SK-N-SH treated with all-trans-retinoic acid at 6 μM for 48 hours (cell line): ENCODE measurements around the gene PLCB1.

Experiments used
- ATAC-seq: fragments of 200-7000 bp; cut with Tn5 transposase; 3 replicates; pipeline ENCODE4 v1.9.1; 2020; ENCODE audit warnings: mild to moderate bottlenecking, moderate library complexity
- ARNTL ChIP-seq: fragments of 450-650 bp; formaldehyde crosslinking; IDR thresholded peaks from 2 replicates; pipeline ENCODE4 v1.5.0; 2020; ENCODE audit warnings: low read depth, mild to moderate bottlenecking, moderate library complexity, borderline replicate concordance
- BACH2 ChIP-seq: fragments of 250-450 bp; sonication (Bioruptor Pico); IDR thresholded peaks from 2 replicates; pipeline ENCODE4 v1.9.0; 2021; ENCODE audit warnings: mild to moderate bottlenecking, borderline replicate concordance
- CSDC2 ChIP-seq: fragments of 250-450 bp; sonication (Bioruptor Pico); IDR thresholded peaks from 2 replicates; pipeline ENCODE4 v1.5.0; 2020; ENCODE audit warnings: mild to moderate bottlenecking, moderate library complexity
- ESRRG ChIP-seq: fragments of 250-450 bp; sonication (Bioruptor Pico); IDR thresholded peaks from 2 replicates; pipeline ENCODE4 v1.6.1; 2021; ENCODE audit warnings: mild to moderate bottlenecking
- GLIS3 ChIP-seq: fragments of 250-450 bp; sonication (Bioruptor Pico); IDR thresholded peaks from 2 replicates; pipeline ENCODE4 v1.5.0; 2020; ENCODE audit warnings: mild to moderate bottlenecking, moderate library complexity
- ISL1 ChIP-seq: fragments of 250-450 bp; sonication (Bioruptor Pico); IDR thresholded peaks from 2 replicates; pipeline ENCODE4 v2.1.2; 2022; ENCODE audit warnings: mild to moderate bottlenecking, moderate library complexity
- OSR1 ChIP-seq: fragments of 250-450 bp; sonication (Bioruptor Pico); IDR thresholded peaks from 2 replicates; pipeline ENCODE4 v1.8.0; 2022; ENCODE audit warnings: moderate library complexity, mild to moderate bottlenecking, inconsistent platforms
- PPARA ChIP-seq: fragments of 250-450 bp; sonication (Bioruptor Pico); IDR thresholded peaks from 2 replicates; pipeline ENCODE4 v1.5.0; 2020; ENCODE audit warnings: mild to moderate bottlenecking, borderline replicate concordance
- RARB ChIP-seq: fragments of 250-450 bp; sonication (Bioruptor Pico); IDR thresholded peaks from 2 replicates; pipeline ENCODE4 v1.8.0; 2021; ENCODE audit warnings: mild to moderate bottlenecking, moderate library complexity
- SNAI2 ChIP-seq: fragments of 250-450 bp; sonication (Bioruptor Pico); IDR thresholded peaks from 2 replicates; pipeline ENCODE4 v1.5.0; 2020; ENCODE audit warnings: mild to moderate bottlenecking, moderate library complexity
- TCF4 ChIP-seq: fragments of 250-450 bp; sonication (Bioruptor Pico); IDR thresholded peaks from 2 replicates; pipeline ENCODE4 v1.8.0; 2021; ENCODE audit warnings: mild to moderate bottlenecking, moderate library complexity, borderline replicate concordance
- TOX ChIP-seq: fragments of 250-450 bp; sonication (Bioruptor Pico); IDR thresholded peaks from 2 replicates; pipeline ENCODE4 v1.8.0; 2021; ENCODE audit warnings: mild to moderate bottlenecking, moderate library complexity, borderline replicate concordance
- ZC3H10 ChIP-seq: fragments of 250-450 bp; sonication (Bioruptor Pico); IDR thresholded peaks from 2 replicates; pipeline ENCODE4 v1.5.1; 2021; ENCODE audit warnings: mild to moderate bottlenecking, moderate library complexity
- ZFP3 ChIP-seq: fragments of 250-450 bp; sonication (Bioruptor Pico); IDR thresholded peaks from 2 replicates; pipeline ENCODE4 v1.5.0; 2020; ENCODE audit warnings: mild to moderate bottlenecking, moderate library complexity
- ZFP30 ChIP-seq: fragments of 450-650 bp; formaldehyde crosslinking; IDR thresholded peaks from 2 replicates; pipeline ENCODE4 v1.5.0; 2022; ENCODE audit warnings: mild to moderate bottlenecking, moderate library complexity
- ZNF565 ChIP-seq: fragments of 450-650 bp; formaldehyde crosslinking; conservative IDR thresholded peaks from 2 replicates; pipeline ENCODE4 v1.5.0; 2020; ENCODE audit warnings: low read depth, mild to moderate bottlenecking, moderate library complexity
- ZNF70 ChIP-seq: fragments of 450-650 bp; formaldehyde crosslinking; IDR thresholded peaks from 2 replicates; pipeline ENCODE4 v1.5.0; 2020; ENCODE audit warnings: mild to moderate bottlenecking, moderate library complexity
- ZNF8 ChIP-seq: fragments of 450-650 bp; formaldehyde crosslinking; IDR thresholded peaks from 2 replicates; pipeline ENCODE4 v1.5.0; 2020; ENCODE audit warnings: mild to moderate bottlenecking, moderate library complexity
- TF ChIP-seq, protein P1 (sequence below): fragments of 250-450 bp; sonication (Bioruptor Pico); IDR thresholded peaks from 2 replicates; pipeline ENCODE4 v1.5.1; 2021; ENCODE audit warnings: mild to moderate bottlenecking, moderate library complexity
- TF ChIP-seq, protein P2 (sequence below): fragments of 250-450 bp; sonication (Bioruptor Pico); IDR thresholded peaks from 2 replicates; pipeline ENCODE4 v1.5.0; 2020; ENCODE audit warnings: mild to moderate bottlenecking, moderate library complexity
- TF ChIP-seq, protein P3 (sequence below): fragments of 250-450 bp; sonication (Bioruptor Pico); IDR thresholded peaks from 2 replicates; pipeline ENCODE4 v1.8.0; 2020; ENCODE audit warnings: mild to moderate bottlenecking, moderate library complexity, borderline replicate concordance

The PLCB1 gene

GRCh38 chr20:8133310-8133768, 1.3 kb downstream of the PLCB1 start:
- TF ChIP-seq ZFP3, result no peak
- TF ChIP-seq TOX (CRISPR knock-in tag), result no peak
- no peak for ATAC-seq

GRCh38 chr20:8133851-8134451, 1.9 kb downstream of the PLCB1 start:
- no peak for ATAC-seq
- TF ChIP-seq, protein P1, sequence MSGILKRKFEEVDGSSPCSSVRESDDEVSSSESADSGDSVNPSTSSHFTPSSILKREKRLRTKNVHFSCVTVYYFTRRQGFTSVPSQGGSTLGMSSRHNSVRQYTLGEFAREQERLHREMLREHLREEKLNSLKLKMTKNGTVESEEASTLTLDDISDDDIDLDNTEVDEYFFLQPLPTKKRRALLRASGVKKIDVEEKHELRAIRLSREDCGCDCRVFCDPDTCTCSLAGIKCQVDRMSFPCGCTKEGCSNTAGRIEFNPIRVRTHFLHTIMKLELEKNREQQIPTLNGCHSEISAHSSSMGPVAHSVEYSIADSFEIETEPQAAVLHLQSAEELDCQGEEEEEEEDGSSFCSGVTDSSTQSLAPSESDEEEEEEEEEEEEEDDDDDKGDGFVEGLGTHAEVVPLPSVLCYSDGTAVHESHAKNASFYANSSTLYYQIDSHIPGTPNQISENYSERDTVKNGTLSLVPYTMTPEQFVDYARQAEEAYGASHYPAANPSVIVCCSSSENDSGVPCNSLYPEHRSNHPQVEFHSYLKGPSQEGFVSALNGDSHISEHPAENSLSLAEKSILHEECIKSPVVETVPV (CRISPR knock-in tag), result no peak
- TF ChIP-seq PPARA (CRISPR knock-in tag), result no peak
- no peak for TF ChIP-seq ZFP3
- no peak for TF ChIP-seq ZNF70 (CRISPR knock-in tag)
- TF ChIP-seq GLIS3 (CRISPR knock-in tag), result no peak
- no peak for TF ChIP-seq OSR1 (CRISPR knock-in tag)
- TF ChIP-seq ISL1, result no peak
- no peak for TF ChIP-seq ZNF8 (CRISPR knock-in tag)
- TF ChIP-seq CSDC2 (CRISPR knock-in tag), result no peak

- TF ChIP-seq RARB, result no peak
- TF ChIP-seq ARNTL (CRISPR knock-in tag), result no peak
- TF ChIP-seq TCF4, result no peak
- no peak for TF ChIP-seq SNAI2
- TF ChIP-seq ZFP3, result no peak
- no peak for TF ChIP-seq CSDC2 (CRISPR knock-in tag)
- ATAC-seq, result no peak
Measured at GRCh38 chr20:8139899-8140298, 7.8 kb downstream of the PLCB1 start.

DNA sequence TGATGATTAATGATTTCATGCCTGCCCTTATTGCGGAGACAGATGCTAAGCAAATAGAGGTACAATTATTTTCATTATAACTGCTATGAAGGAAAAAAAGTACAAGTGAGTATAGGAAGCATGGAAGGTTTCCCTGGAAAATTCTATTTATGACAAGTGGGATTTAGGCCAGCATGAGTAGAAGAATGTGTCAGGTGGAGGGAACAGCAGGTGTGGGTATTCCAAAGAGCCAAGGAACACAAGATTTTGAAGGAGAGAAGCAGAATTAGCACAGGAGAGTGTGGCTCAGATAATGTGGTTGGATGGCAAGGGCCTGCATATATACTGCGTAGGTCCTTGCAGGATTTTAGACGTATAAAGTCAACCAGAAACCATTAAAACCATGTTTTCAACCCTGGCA, 11.4 kb downstream of the PLCB1 start:
- ATAC-seq, result no peak
- TF ChIP-seq ESRRG (CRISPR knock-in tag), result no peak
- TF ChIP-seq TCF4, result no peak
- TF ChIP-seq, protein P1 (CRISPR knock-in tag), result no peak
- TF ChIP-seq, protein P2, sequence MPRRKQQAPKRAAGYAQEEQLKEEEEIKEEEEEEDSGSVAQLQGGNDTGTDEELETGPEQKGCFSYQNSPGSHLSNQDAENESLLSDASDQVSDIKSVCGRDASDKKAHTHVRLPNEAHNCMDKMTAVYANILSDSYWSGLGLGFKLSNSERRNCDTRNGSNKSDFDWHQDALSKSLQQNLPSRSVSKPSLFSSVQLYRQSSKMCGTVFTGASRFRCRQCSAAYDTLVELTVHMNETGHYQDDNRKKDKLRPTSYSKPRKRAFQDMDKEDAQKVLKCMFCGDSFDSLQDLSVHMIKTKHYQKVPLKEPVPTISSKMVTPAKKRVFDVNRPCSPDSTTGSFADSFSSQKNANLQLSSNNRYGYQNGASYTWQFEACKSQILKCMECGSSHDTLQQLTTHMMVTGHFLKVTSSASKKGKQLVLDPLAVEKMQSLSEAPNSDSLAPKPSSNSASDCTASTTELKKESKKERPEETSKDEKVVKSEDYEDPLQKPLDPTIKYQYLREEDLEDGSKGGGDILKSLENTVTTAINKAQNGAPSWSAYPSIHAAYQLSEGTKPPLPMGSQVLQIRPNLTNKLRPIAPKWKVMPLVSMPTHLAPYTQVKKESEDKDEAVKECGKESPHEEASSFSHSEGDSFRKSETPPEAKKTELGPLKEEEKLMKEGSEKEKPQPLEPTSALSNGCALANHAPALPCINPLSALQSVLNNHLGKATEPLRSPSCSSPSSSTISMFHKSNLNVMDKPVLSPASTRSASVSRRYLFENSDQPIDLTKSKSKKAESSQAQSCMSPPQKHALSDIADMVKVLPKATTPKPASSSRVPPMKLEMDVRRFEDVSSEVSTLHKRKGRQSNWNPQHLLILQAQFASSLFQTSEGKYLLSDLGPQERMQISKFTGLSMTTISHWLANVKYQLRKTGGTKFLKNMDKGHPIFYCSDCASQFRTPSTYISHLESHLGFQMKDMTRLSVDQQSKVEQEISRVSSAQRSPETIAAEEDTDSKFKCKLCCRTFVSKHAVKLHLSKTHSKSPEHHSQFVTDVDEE (CRISPR knock-in tag), result no peak
- no peak for TF ChIP-seq ZNF8 (CRISPR knock-in tag)
- TF ChIP-seq RARB, result no peak
- no peak for TF ChIP-seq TOX (CRISPR knock-in tag)
- TF ChIP-seq, protein P3, sequence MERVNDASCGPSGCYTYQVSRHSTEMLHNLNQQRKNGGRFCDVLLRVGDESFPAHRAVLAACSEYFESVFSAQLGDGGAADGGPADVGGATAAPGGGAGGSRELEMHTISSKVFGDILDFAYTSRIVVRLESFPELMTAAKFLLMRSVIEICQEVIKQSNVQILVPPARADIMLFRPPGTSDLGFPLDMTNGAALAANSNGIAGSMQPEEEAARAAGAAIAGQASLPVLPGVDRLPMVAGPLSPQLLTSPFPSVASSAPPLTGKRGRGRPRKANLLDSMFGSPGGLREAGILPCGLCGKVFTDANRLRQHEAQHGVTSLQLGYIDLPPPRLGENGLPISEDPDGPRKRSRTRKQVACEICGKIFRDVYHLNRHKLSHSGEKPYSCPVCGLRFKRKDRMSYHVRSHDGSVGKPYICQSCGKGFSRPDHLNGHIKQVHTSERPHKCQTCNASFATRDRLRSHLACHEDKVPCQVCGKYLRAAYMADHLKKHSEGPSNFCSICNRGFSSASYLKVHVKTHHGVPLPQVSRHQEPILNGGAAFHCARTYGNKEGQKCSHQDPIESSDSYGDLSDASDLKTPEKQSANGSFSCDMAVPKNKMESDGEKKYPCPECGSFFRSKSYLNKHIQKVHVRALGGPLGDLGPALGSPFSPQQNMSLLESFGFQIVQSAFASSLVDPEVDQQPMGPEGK (CRISPR knock-in tag), result no peak
- no peak for TF ChIP-seq ZNF565 (CRISPR knock-in tag)
- no peak for TF ChIP-seq BACH2 (CRISPR knock-in tag)
- no peak for TF ChIP-seq ZFP30
- TF ChIP-seq CSDC2 (CRISPR knock-in tag), result no peak
- no peak for TF ChIP-seq ARNTL (CRISPR knock-in tag)
- no peak for TF ChIP-seq ISL1
- TF ChIP-seq PPARA (CRISPR knock-in tag), result no peak
- no peak for TF ChIP-seq GLIS3 (CRISPR knock-in tag)
- no peak for TF ChIP-seq ZFP3
- TF ChIP-seq SNAI2, result no peak
- TF ChIP-seq ZC3H10 (CRISPR knock-in tag), result no peak
- no peak for TF ChIP-seq OSR1 (CRISPR knock-in tag)
